HG03457 (cell line): ENCODE results near the gene OXSR1.

Source experiments
- ATAC-seq: cut with Tn5 transposase; IDR thresholded peaks from one replicate; pipeline ENCODE4 v1.9.1; 2021; ENCODE audit warnings: moderate number of reproducible peaks; ENCODE audit not compliant: unreplicated experiment

Gene OXSR1

DNA sequence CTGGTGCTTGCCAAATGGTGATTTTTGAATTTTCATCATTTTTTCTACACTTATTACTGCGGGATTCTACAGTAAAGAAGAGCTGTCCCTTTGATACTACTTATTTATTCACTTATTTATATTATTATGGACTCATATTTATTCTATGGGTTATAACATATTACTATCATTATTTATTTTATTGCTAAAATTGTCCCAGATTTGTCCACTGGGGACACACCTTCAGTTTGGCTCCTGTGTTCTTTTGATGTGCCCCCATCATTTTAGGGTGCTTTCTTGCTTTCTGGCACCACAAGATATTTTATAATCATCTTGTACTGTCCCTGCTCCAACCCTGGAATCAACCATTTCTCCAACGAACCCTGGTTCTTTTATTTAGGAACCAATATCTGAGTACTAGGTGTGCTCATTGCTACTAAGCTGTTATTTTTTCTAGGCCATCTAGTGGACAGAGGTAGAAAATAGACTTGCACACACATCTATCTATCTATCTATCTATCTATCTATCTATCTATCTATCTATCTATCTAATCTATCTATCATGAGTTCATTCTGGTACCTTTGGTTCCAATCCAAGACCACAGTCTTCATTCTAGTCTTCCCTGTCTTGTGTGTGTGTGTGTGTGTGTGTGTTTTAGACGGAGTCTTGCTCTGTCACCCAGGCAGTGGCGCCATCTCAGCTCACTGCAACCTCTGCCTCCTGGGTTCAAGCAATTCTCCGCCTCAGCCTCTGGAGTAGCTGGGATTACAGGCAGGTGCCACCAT, 132.8 kb downstream of the OXSR1 start:
- ATAC-seq = no peak
